HepG2 (cell line): Measurements from ENCODE around the gene LATS1. TPM values are rescaled to one million over a fixed set of nuclear protein-coding genes. Genes with fewer than 3 reads are reported as not detected.

Experiments
- BHLHE40 ChIP-seq: IDR thresholded peaks from 2 replicates; pipeline ENCODE4 v1.6.1; 2011; ENCODE audit warnings: low read length, improper control_type of control experiment
- EHMT2 ChIP-seq: fragments of 200-600 bp; sonication (generic); IDR thresholded peaks from 2 replicates; pipeline ENCODE4 v1.7.0; 2017; ENCODE audit warnings: antibody characterized with exemption, low read depth, low read length, borderline replicate concordance
- FOXK1 ChIP-seq: sonication (generic); formaldehyde crosslinking; IDR thresholded peaks from 2 replicates; pipeline ENCODE4 v1.4.0; 2020; ENCODE audit warnings: low read depth, missing genetic modification reagents, borderline replicate concordance
- GATA4 ChIP-seq: sonication (generic); IDR thresholded peaks from 2 replicates; pipeline ENCODE4 v1.6.1; 2016; ENCODE audit warnings: antibody characterized with exemption, low read depth, borderline replicate concordance
- MATR3 ChIP-seq: sonication (generic); formaldehyde crosslinking; IDR thresholded peaks from 2 replicates; pipeline ENCODE4 v1.4.0; 2020; ENCODE audit warnings: missing genetic modification reagents
- MIXL1 ChIP-seq: IDR thresholded peaks from 2 replicates; pipeline ENCODE4 v1.6.1; 2016
- MTF1 ChIP-seq: sonication (generic); formaldehyde crosslinking; IDR thresholded peaks from 2 replicates; pipeline ENCODE4 v1.5.0; 2020; ENCODE audit warnings: missing genetic modification reagents
- NCOA2 ChIP-seq: sonication (generic); formaldehyde crosslinking; IDR thresholded peaks from 2 replicates; pipeline ENCODE4 v1.8.0; 2022; ENCODE audit warnings: inconsistent platforms
- NFYB ChIP-seq: sonication (generic); formaldehyde crosslinking; IDR thresholded peaks from 2 replicates; pipeline ENCODE4 v1.4.0; 2020; ENCODE audit warnings: missing genetic modification reagents
- RXRB ChIP-seq: IDR thresholded peaks from 2 replicates; pipeline ENCODE4 v1.6.1; 2016; ENCODE audit warnings: borderline replicate concordance, missing genetic modification reagents, missing compliant biosample characterization
- SNAPC2 ChIP-seq: sonication (generic); formaldehyde crosslinking; IDR thresholded peaks from 2 replicates; pipeline ENCODE4 v1.8.1; 2022; ENCODE audit warnings: mild to moderate bottlenecking, missing genetic modification reagents
- SOX6 ChIP-seq, 2 experiments: fragments of 450-650 bp in 1 of 2; sonication (generic) in 1 of 2; formaldehyde crosslinking in 1 of 2; IDR thresholded peaks; 2 replicates each; pipeline versions ENCODE4 v1.4.0 to v1.6.1; 2017 to 2020; ENCODE audit warnings: antibody characterized with exemption in 1 of 2, mild to moderate bottlenecking in 1 of 2, missing genetic modification reagents in 1 of 2
- TEAD3 ChIP-seq: optimal IDR thresholded peaks from 2 replicates; pipeline ENCODE3; 2016; ENCODE audit warnings: borderline replicate concordance
- TERF1 ChIP-seq: sonication (generic); formaldehyde crosslinking; IDR thresholded peaks from 2 replicates; pipeline ENCODE4 v1.8.0; 2022; ENCODE audit warnings: mild to moderate bottlenecking, missing genetic modification reagents, moderate library complexity
- ZNF30 ChIP-seq: sonication (generic); formaldehyde crosslinking; IDR thresholded peaks from 2 replicates; pipeline ENCODE4 v1.5.0; 2020; ENCODE audit warnings: mild to moderate bottlenecking, missing genetic modification reagents
- ZNF33A ChIP-seq: sonication (generic); formaldehyde crosslinking; IDR thresholded peaks from 2 replicates; pipeline ENCODE4 v1.5.1; 2020; ENCODE audit warnings: missing genetic modification reagents, mild to moderate bottlenecking, moderate library complexity, borderline replicate concordance
- ZNF34 ChIP-seq: sonication (generic); formaldehyde crosslinking; IDR thresholded peaks from 2 replicates; pipeline ENCODE4 v1.4.0; 2020; ENCODE audit warnings: mild to moderate bottlenecking, missing genetic modification reagents, borderline replicate concordance
- ZNF530 ChIP-seq: sonication (generic); formaldehyde crosslinking; IDR thresholded peaks from 2 replicates; pipeline ENCODE4 v1.5.0; 2020; ENCODE audit warnings: low read depth, mild to moderate bottlenecking, missing genetic modification reagents
- ZNF543 ChIP-seq: sonication (generic); formaldehyde crosslinking; IDR thresholded peaks from 2 replicates; pipeline ENCODE4 v1.4.0; 2020; ENCODE audit warnings: mild to moderate bottlenecking, missing genetic modification reagents
- ZNF577 ChIP-seq: sonication (generic); formaldehyde crosslinking; IDR thresholded peaks from 2 replicates; pipeline ENCODE4 v1.4.0; 2020; ENCODE audit warnings: mild to moderate bottlenecking, low read depth, missing genetic modification reagents, borderline replicate concordance
- ZNF629 ChIP-seq: sonication (generic); formaldehyde crosslinking; conservative IDR thresholded peaks from 2 replicates; pipeline ENCODE4 v1.5.0; 2020; ENCODE audit warnings: missing genetic modification reagents
- ZNF773 ChIP-seq: sonication (generic); formaldehyde crosslinking; IDR thresholded peaks from 2 replicates; pipeline ENCODE4 v1.4.0; 2020; ENCODE audit warnings: missing genetic modification reagents, borderline replicate concordance
- ZNF839 ChIP-seq: sonication (generic); formaldehyde crosslinking; IDR thresholded peaks from 2 replicates; pipeline ENCODE4 v1.4.0; 2020; ENCODE audit warnings: missing genetic modification reagents, mild to moderate bottlenecking, borderline replicate concordance
- polyA plus RNA-seq, 8 experiments: library from polyadenylated mRNA; depleted of rRNA in 3 of 8; stranded (reverse) in 7 of 8; unstranded in 1 of 8; fragments of >200 nt; fragmentation: Illumina TruSeq in 4 of 8; extraction: Trizol in 4 of 8; gene quantifications; 2 replicates each; pipeline versions ENCODE4 v1.2.1 to v1.2.3, GENCODE V29; 2011 to 2016; ENCODE audit warnings: low read depth in 4 of 8, missing spikeins in 1 of 8, mixed read lengths in 1 of 8; ENCODE audit not compliant: insufficient read depth in 1 of 8
- total RNA-seq, 5 experiments: library from RNA; depleted of rRNA; stranded (reverse); fragments of >200 nt; fragmentation: Illumina TruSeq; extraction: Trizol; gene quantifications; 2 replicates each; pipeline ENCODE4 v1.2.3, GENCODE V29; 2016; ENCODE audit warnings: low read depth in 1 of 5
- TF ChIP-seq, protein P1 (sequence below): sonication (generic); formaldehyde crosslinking; IDR thresholded peaks from 2 replicates; pipeline ENCODE4 v1.5.0; 2020; ENCODE audit warnings: missing genetic modification reagents
- TF ChIP-seq, protein P2 (sequence below): sonication (generic); formaldehyde crosslinking; IDR thresholded peaks from 2 replicates; pipeline ENCODE4 v1.5.0; 2020; ENCODE audit warnings: mild to moderate bottlenecking, missing genetic modification reagents, moderate library complexity
- TF ChIP-seq, protein P3 (sequence below): IDR thresholded peaks from 2 replicates; pipeline ENCODE4 v1.6.1; 2016; ENCODE audit warnings: missing genetic modification reagents, missing compliant biosample characterization

The LATS1 gene
- total and polyA plus RNA-seq, 2 of the 13 experiments (the other 11 are each of a cell fraction or from before 2014, with no cell fraction given) = 9.9 to 12.6 TPM

DNA sequence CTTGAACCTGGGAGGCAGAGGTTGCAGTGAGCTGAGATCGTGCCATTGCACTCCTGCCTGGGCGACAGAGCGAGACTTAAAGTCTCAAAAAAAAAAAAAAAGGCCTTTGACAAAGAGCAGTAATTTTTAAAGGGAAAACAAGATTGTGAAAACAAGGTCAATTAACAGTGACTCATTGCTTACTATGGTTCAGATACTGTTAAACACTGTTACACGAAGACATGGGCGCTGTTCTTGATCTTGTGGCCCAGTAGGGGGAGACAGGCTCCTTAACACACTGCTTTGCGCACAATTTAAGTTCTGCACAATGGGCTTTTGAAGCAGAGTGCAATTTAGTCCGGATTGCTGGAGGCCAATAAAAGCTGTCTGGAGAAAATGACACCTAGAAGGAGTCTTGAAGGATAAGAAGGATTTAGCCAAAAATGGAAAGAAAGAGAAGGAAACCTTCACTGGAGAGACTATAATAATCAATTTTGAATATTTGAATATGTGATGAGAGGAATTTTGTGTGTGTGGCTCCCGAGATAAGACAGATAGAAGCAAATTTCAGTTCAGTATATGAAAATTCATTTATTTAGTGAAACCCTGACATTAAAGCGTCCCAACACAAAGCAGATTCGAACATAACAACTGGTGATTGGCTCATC, 6.0 kb upstream of the LATS1 start (continued):
- TF ChIP-seq, protein P1, sequence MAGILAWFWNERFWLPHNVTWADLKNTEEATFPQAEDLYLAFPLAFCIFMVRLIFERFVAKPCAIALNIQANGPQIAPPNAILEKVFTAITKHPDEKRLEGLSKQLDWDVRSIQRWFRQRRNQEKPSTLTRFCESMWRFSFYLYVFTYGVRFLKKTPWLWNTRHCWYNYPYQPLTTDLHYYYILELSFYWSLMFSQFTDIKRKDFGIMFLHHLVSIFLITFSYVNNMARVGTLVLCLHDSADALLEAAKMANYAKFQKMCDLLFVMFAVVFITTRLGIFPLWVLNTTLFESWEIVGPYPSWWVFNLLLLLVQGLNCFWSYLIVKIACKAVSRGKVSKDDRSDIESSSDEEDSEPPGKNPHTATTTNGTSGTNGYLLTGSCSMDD = no peak
- TF ChIP-seq MIXL1 (CRISPR knock-in tag) = peak; percentile 72; the same call in 1 of the 2 replicates
- no peak for TF ChIP-seq ZNF530 (CRISPR knock-in tag)
- no peak for TF ChIP-seq ZNF30 (CRISPR knock-in tag)
- peak; percentile 27; the same call in 1 of the 2 replicates for TF ChIP-seq RXRB
- TF ChIP-seq ZNF773 (CRISPR knock-in tag) = no peak
- peak; percentile 24; the same call in 1 of the 2 replicates for TF ChIP-seq FOXK1 (CRISPR knock-in tag)
- TF ChIP-seq ZNF577 = no peak
- no peak for TF ChIP-seq TERF1 (CRISPR knock-in tag)
- TF ChIP-seq, protein P2, sequence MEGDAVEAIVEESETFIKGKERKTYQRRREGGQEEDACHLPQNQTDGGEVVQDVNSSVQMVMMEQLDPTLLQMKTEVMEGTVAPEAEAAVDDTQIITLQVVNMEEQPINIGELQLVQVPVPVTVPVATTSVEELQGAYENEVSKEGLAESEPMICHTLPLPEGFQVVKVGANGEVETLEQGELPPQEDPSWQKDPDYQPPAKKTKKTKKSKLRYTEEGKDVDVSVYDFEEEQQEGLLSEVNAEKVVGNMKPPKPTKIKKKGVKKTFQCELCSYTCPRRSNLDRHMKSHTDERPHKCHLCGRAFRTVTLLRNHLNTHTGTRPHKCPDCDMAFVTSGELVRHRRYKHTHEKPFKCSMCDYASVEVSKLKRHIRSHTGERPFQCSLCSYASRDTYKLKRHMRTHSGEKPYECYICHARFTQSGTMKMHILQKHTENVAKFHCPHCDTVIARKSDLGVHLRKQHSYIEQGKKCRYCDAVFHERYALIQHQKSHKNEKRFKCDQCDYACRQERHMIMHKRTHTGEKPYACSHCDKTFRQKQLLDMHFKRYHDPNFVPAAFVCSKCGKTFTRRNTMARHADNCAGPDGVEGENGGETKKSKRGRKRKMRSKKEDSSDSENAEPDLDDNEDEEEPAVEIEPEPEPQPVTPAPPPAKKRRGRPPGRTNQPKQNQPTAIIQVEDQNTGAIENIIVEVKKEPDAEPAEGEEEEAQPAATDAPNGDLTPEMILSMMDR (CRISPR knock-in tag) = peak; percentile 84
- no peak for TF ChIP-seq BHLHE40
- no peak for TF ChIP-seq NFYB (CRISPR knock-in tag)
- 0 out of 2 replicates have a peak, but pooled peaks have one; percentile 20 for TF ChIP-seq ZNF543 (CRISPR knock-in tag)
- no peak for TF ChIP-seq ZNF34 (CRISPR knock-in tag)
- TF ChIP-seq MATR3 (CRISPR knock-in tag) = no peak
- no peak for TF ChIP-seq SOX6 (IDR thresholded peaks at IDR 0.05)
- TF ChIP-seq SOX6 (CRISPR knock-in tag; IDR thresholded peaks at IDR 0.05) = peak; percentile 48; the same call in 1 of the 2 replicates
- TF ChIP-seq, protein P3, sequence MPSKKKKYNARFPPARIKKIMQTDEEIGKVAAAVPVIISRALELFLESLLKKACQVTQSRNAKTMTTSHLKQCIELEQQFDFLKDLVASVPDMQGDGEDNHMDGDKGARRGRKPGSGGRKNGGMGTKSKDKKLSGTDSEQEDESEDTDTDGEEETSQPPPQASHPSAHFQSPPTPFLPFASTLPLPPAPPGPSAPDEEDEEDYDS (CRISPR knock-in tag) = no peak
- peak; percentile 90 for TF ChIP-seq ZNF629 (CRISPR knock-in tag)
- TF ChIP-seq NCOA2 (CRISPR knock-in tag) = no peak
- TF ChIP-seq GATA4 = no peak
- TF ChIP-seq ZNF33A (CRISPR knock-in tag) = no peak
- TF ChIP-seq SNAPC2 (CRISPR knock-in tag) = 0 out of 2 replicates have a peak, but pooled peaks have one; percentile 64
- TF ChIP-seq EHMT2 = no peak
- no peak for TF ChIP-seq MTF1 (CRISPR knock-in tag)
- no peak for TF ChIP-seq ZNF839
- TF ChIP-seq TEAD3 (CRISPR knock-in tag) = no peak
